ENCODE measurements around the gene NKIRAS1.

Gene NKIRAS1

GRCh38 chr3:23916886-23917678 is at the start of gene NKIRAS1, which contains the start of gene RPL15:
TSS of gene NKIRAS1 (minus strand) at chr3:23916990. CDS start at chr3:23910904, 6,086 bp downstream.
TSS of gene RPL15 (plus strand) at chr3:23917132. CDS start at chr3:23917860, 728 bp downstream.
- DNase-seq: peak; percentile 92

DNA sequence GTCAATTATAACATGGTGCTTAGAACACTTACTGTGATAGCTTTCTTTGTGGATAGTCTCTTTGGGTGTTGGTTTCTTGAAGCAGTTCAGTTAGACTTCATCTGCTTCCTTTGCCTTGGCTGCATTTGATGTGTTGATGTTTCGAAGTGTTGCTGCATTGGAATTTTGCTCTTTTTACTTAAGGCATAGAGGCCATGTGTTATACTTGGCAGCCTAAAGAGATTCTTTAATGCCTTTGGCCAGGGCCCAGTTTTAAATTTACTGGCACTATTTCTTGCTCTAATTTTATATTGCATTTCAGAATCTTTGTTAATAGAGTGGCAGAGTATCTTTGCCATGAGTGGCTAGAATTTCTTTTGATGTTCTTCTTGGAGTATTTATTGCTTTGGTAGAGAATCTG is 49.5 kb upstream of the NKIRAS1 start:
- DNase-seq: no peak

GRCh38 chr3:23964537-23965235 is 47.9 kb upstream of the NKIRAS1 start:
- no peak for DNase-seq

- no peak for DNase-seq
Measured at GRCh38 chr3:23961913-23962312, 45.1 kb upstream of the NKIRAS1 start.

- DNase-seq: no peak
Measured at GRCh38 chr3:23961066-23961465, 44.3 kb upstream of the NKIRAS1 start.

GRCh38 chr3:23960649-23961048 is 43.9 kb upstream of the NKIRAS1 start:
- DNase-seq: no peak

DNA sequence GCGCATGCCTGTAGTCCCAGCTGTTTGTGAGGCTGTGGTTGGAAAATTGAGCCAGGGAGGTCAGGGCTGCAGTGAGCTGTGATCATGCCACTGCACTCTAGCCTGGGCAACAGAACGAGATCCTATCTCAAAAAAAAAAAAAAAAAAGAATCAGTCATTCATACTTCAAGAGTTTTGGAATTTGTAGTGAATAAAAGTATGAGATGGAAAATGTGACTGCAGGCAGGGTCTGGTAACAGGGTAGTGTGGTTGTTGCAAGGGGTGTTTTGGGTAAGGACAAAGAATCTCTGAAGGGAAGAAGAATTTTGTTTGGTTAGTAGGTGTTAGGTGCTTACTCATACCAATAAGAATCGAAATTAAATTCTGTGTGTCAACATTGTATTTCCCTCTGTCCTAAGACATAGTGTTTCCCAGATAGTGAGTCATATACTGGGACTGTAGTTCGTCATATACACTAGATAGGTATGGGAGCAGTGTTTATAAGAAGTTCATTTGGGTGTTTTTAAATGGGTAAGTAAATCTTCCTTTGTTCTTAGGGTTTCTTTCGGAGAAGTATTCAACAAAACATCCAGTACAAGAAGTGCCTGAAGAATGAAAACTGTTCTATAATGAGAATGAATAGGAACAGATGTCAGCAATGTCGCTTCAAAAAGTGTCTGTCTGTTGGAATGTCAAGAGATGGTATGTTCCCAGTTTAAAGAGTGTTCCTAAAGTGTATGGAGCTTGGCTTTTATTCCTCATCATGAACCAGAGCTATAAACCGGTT is 42.5 kb upstream of the NKIRAS1 start:
- DNase-seq: no peak

DNA sequence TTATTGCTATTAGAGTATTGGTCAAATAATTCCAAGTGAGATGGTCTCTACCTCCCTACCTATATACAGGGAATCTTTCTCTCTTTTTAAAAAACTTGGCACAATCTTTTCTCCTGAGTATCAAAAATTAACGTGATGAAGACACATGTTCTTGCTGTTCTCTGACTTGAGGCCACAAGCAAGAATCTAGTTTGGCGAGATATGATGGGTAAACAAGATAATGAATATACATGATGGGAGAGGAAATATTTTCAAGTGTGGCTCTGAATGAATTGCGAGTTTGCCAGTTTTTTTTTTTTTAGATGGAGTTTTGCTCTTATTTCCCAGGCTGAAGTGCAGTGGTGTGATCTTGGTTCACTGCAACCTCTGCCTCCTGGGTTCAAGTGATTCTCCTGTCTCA is 39.9 kb upstream of the NKIRAS1 start:
- no peak for DNase-seq

GRCh38 chr3:23954144-23954543 is 37.4 kb upstream of the NKIRAS1 start:
- no peak for DNase-seq

- DNase-seq: no peak
Measured at GRCh38 chr3:23953523-23953922, 36.7 kb upstream of the NKIRAS1 start.

DNA sequence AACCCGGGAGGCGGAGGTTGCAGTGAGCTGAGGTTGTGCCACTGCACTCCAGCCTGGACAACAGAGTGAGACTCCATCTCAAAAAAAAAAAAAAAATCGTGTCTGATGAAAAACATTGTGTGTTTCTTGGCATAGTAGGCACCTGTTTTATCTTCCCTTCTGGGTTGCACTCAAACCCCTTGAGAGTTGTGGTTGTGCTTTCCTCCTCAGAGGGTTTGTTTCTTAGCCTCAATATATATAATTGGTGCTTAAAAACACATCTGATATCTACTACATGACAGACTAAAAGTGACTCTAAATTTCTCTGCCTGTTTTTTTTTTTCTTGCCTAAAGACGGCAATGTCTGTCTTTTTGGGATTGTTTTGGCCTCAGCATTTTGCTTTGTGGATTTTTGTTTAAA is 35.9 kb upstream of the NKIRAS1 start:
- DNase-seq: no peak

DNA sequence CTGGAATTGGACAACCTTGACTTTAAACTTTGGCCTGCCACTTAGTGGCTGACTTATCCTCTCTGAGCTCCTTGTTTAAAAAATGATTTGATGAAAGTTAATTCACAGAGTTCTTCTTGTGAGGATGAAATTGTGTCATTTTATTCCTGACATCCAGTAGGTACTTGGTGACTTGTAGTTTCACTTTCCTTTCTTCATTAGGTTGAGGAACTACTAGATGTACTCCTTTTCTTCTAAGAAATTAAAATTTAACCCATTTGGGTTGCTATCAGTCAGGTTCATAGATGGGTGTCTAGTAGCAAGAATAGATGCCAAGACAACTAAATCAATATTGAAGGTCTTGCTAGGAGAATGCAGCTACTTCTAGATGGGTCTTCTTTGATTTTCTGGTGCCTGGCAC is 33.5 kb upstream of the NKIRAS1 start:
- DNase-seq: peak; percentile 27

DNA sequence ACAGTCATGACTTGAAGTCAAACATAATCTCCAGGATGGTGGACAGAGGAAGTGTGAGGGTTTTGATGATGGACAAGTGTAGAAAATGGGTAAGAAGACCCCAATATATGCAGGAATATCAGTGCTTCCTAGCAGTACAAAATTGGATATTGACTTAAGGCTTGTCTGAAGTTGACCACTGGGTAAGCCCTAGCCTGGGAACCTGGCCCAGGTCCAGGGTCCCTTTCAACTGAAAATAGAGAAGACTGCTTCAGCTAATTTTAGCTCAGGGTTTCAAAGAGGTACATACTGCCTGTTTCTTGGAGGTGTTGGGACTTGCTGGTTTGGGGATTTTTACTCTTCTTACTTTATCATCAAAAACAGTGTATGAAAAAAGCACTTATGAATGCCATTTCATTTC is 33.0 kb upstream of the NKIRAS1 start:
- no peak for DNase-seq

GRCh38 chr3:23948761-23949160 is 32.0 kb upstream of the NKIRAS1 start:
- no peak for DNase-seq

DNA sequence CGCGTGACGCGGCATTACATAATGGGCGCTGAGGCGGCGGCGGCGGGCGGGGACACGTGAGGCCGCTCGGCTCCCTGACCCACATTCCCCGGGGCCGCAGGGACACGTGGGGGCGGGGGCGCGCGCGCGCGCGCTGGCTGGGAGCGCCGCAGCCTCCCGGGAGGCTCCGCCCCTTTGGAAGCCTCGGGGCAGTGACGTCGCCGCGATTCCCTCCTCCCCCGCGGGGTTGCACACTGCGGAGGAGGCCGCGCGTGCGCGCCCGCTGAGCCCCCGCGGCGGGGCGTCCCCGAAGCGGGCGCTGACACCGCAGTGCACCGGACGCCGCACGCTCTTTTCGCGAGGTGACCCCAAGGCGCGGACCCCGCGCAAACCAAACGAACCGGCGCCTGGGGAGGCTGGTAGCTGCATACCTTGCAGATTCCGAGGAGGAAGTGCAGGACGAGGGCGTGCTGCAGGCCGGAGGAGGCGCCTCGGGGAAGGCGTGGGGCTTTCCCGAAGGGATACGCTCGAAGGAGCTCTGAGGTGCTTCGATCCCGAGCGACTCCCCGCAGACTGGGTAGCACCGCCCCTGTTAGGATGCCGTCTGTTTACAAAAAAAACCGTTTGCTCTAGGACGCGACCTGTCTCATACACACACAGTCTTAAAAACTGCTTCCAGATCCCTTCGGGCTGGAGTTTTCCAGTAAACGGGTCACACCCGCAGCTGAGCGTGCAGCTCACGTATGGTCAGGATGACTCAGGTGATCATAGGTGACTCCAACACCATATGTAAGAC is 29.3 kb upstream of the NKIRAS1 start:
- peak; percentile 88 for DNase-seq

DNA sequence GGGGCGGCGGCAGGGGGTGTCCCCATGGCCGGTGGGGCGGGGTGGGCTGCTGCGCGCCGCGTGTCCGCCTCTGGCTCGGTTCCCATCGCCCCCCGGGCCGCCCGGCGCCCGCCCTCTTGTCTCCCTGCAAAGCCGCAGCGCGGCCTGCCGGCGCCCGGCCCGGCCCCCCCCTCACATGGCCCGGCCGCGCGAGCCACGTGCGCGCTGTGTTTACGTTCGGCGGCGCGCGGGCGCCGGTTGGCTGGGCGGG is 28.8 kb upstream of the NKIRAS1 start:
- no peak for DNase-seq

- peak; percentile 43 for DNase-seq
Measured at GRCh38 chr3:23944861-23945662, 28.3 kb upstream of the NKIRAS1 start, which contains the start of gene NR1D2. TSS of gene NR1D2 (plus strand) at chr3:23945286. CDS start at chr3:23945579, 293 bp downstream.

- DNase-seq: no peak
Measured at GRCh38 chr3:23944007-23944783, 27.4 kb upstream of the NKIRAS1 start.

DNA sequence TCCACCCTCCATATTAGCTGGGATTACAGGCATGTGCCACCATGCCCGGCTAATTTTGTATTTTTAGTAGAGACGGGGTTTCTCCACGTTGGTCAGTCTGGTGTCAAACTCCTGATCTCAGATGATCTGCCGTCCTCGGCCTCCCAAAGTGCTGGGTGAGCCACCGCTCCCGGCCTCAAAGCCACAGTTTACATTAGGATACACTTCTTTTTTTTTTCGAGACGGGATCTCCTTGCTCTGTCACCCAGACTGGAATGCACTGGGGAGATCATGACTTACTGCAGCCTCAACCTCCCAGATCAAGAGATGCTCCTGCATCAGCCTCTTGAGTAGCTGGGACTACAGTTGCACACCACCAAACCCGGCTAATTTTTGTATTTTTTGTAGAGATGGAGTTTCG is 25.8 kb upstream of the NKIRAS1 start:
- DNase-seq: no peak

DNA sequence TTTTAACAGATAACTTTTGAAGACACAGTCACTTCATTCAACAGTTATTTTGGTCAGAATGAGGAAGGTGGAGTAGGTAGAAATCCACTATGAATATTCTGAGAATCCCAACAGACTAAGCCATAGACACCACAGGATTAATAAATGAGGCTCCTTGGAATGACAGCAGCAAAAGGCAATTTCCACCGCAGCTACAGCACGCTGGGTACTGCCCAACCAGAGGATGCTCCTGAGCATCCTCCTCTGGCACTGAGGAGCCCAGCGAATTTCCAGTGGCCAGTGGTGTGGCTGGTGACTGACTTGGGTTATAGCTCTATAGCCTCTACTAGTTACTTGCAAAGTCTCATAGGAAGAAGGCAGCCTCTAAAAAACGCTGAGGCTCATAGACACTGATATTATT is 24.6 kb upstream of the NKIRAS1 start:
- no peak for DNase-seq

DNA sequence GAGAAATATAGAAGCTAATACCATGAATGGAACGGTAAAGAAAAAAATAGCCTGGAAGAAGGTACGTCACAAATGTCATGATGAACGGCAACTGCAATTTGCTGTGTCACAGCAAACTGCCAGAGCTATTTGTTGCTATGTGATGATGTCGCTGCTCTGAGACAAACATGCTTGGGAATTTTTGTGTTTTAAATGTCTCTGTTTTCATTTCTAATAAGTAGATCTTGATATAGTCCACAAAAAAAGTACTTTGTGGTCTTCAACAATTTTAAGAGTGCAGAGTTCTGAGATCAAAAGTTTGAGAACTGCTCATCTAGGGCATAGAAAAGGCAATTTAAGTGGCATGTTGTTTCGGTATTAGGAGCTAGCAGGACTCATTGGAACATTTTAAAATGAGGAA is 24.0 kb upstream of the NKIRAS1 start:
- DNase-seq: no peak
